Naive thymus-derived CD4-positive, alpha-beta T cell (primary cell): ENCODE results near the gene IFI27L1. TPM values are rescaled to one million over a fixed set of nuclear protein-coding genes. Genes with fewer than 3 reads are reported as not detected.
A peak's percentile ranks its signal among the peaks of the same experiment; 100 is the strongest.

Experiments
- ATAC-seq: fragments of 150-1000 bp; cut with Tn5 transposase; 2 replicates; pipeline ENCODE4 v1.10.0; 2021; ENCODE audit warnings: mild to moderate bottlenecking, moderate library complexity
- CTCF ChIA-PET: fragments of 350-600 bp; sonication (Branson Sonifier 250); formaldehyde crosslinking; loops from one replicate; lab custom pipeline; 2021; ENCODE audit warnings: antibody characterized with exemption; lab: Charles Lee
- POLR2A ChIA-PET: fragments of 350-600 bp; sonication (Branson Sonifier 250); formaldehyde crosslinking; loops from one replicate; lab custom pipeline; 2021; ENCODE audit warnings: antibody characterized with exemption, inconsistent platforms; lab: Charles Lee
- DNase-seq, 9 donors: peaks; one replicate each; pipeline versions ENCODE4 v3.0.0 to v3.0.0-alpha.2; 2020 to 2022; ENCODE audit warnings: mixed read lengths in 1 of 9
- H3K27ac ChIP-seq: one replicate; pipeline ENCODE4 v1.7.0; 2013; ENCODE audit warnings: mild to moderate bottlenecking, low read depth, low read length, moderate library complexity
- H3K27me3 ChIP-seq, 2 donors: one replicate each; pipeline ENCODE4 v1.7.0; 2013; ENCODE audit warnings: low read length in 2 of 2, mild to moderate bottlenecking in 2 of 2, moderate library complexity in 2 of 2; ENCODE audit not compliant: control insufficient read depth in 2 of 2, insufficient read depth in 2 of 2
- H3K36me3 ChIP-seq, 3 experiments: 1 replicate in 2 of 3; 2 replicates in 1 of 3; pipeline ENCODE4 v1.7.0; 2013; ENCODE audit warnings: low read length in 3 of 3, mild to moderate bottlenecking in 3 of 3, moderate library complexity in 1 of 3; ENCODE audit not compliant: insufficient read depth in 3 of 3, control insufficient read depth in 2 of 3
- H3K4me1 ChIP-seq, 2 donors: one replicate each; pipeline ENCODE4 v1.7.0; 2013; ENCODE audit warnings: low read length in 2 of 2, mild to moderate bottlenecking in 2 of 2, moderate library complexity in 1 of 2; ENCODE audit not compliant: control insufficient read depth in 2 of 2, insufficient read depth in 2 of 2
- H3K4me3 ChIP-seq: 2 replicates; pipeline ENCODE4 v1.7.0; 2013; ENCODE audit warnings: mild to moderate bottlenecking, low read length
- H3K9me3 ChIP-seq, 3 experiments: 1 replicate in 2 of 3; 2 replicates in 1 of 3; pipeline ENCODE4 v1.7.0; 2013; ENCODE audit warnings: low read length in 3 of 3; ENCODE audit not compliant: control insufficient read depth in 2 of 3
- H3K27ac Mint-ChIP-seq, 9 donors: one replicate each; pipeline ENCODE4 v1.8.0; 2020 to 2022; ENCODE audit warnings: mixed read lengths in 9 of 9, mild to moderate bottlenecking in 8 of 9, moderate library complexity in 5 of 9, inconsistent platforms in 2 of 9
- H3K27me3 Mint-ChIP-seq, 5 donors: one replicate each; pipeline ENCODE4 v1.8.0; 2021 to 2022; ENCODE audit warnings: mixed read lengths in 5 of 5, mild to moderate bottlenecking in 1 of 5
- H3K36me3 Mint-ChIP-seq, 5 donors: one replicate each; pipeline ENCODE4 v1.8.0; 2020 to 2022; ENCODE audit warnings: mixed read lengths in 5 of 5, mild to moderate bottlenecking in 3 of 5, inconsistent platforms in 1 of 5
- H3K4me1 Mint-ChIP-seq, 7 donors: one replicate each; pipeline ENCODE4 v1.8.0; 2020 to 2022; ENCODE audit warnings: mixed read lengths in 7 of 7, mild to moderate bottlenecking in 3 of 7, inconsistent platforms in 1 of 7
- H3K4me3 Mint-ChIP-seq, 10 donors: one replicate each; pipeline ENCODE4 v1.8.0; 2020 to 2022; ENCODE audit warnings: mild to moderate bottlenecking in 10 of 10, mixed read lengths in 10 of 10, moderate library complexity in 6 of 10, inconsistent platforms in 2 of 10
- H3K9me3 Mint-ChIP-seq, 11 donors: one replicate each; pipeline ENCODE4 v1.8.0; 2020 to 2022; ENCODE audit warnings: mixed read lengths in 11 of 11, mild to moderate bottlenecking in 4 of 11, inconsistent platforms in 1 of 11, moderate library complexity in 1 of 11
- intact Hi-C, 2 donors: fragments of 100-400 bp; cut with micrococcal nuclease; formaldehyde crosslinking; loops; one replicate each; pipeline ENCODE4 v1.15.1; 2023
- polyA plus RNA-seq, 2 donors: library from polyadenylated mRNA; unstranded; fragments of 300-500 nt; fragmentation: Illumina TruSeq; gene quantifications; one replicate each; pipeline ENCODE4 v1.2.3, GENCODE V29; 2021
- total RNA-seq, 6 experiments: library from RNA in 5 of 6; stranded (reverse) in 5 of 6; gene quantifications; 1 replicate in 5 of 6; 2 replicates in 1 of 6; pipeline ENCODE4 v1.2.3 and lab custom pipeline; 2021 to 2026

Gene IFI27L1
- total and polyA plus RNA-seq, 7 experiments from 2014 or later, result 6.3 to 31.8 (median 8.2) TPM

GRCh38 chr14:94135476-94135875 is 54.4 kb downstream of the IFI27L1 start:
- Histone ChIP-seq H3K4me3 (no peak overlapping the region), H3K9me3 (no peaks in the 10 kb centered on the region), H3K27ac (no peak overlapping the region), H3K36me3 (no peaks in the 10 kb centered on the region), H3K4me1 (peaks cover under 1% of the 10 kb centered on the region in 2 donors), H3K27me3 (no peaks in the 10 kb centered on the region)
- peaks cover 0 to 10% (median 0%) of the 10 kb centered on the region in 5 donors for H3K36me3 Mint-ChIP-seq
- CTCF ChIA-PET, result interaction anchor here (4.1 to 6.2 kb wide), 2 partner anchors 46 to 100 kb away, joined by 48 to 90 read pairs; no protein-coding TSS in a partner anchor
- no peak overlapping the region for H3K27ac Mint-ChIP-seq
- H3K9me3 Mint-ChIP-seq, result peaks cover 0 to 11% (median 5%) of the 10 kb centered on the region in 11 donors
- POLR2A ChIA-PET, result no interaction called here
- H3K4me3 Mint-ChIP-seq, result no peak overlapping the region
- no peak for ATAC-seq
- peaks cover 0 to 40% (median 4%) of the 10 kb centered on the region in 5 donors for H3K27me3 Mint-ChIP-seq
- no peak for DNase-seq
- intact Hi-C loops, result loop anchor here (5.0 to 10.0 kb wide), 2 partner anchors 83 to 959 kb away; no protein-coding TSS in a partner anchor
- H3K4me1 Mint-ChIP-seq, result peaks cover 0 to 12% (median under 1%) of the 10 kb centered on the region in 7 donors

GRCh38 chr14:94136575-94137331 is 55.6 kb downstream of the IFI27L1 start:
- peak; percentile 96 for ATAC-seq

DNA sequence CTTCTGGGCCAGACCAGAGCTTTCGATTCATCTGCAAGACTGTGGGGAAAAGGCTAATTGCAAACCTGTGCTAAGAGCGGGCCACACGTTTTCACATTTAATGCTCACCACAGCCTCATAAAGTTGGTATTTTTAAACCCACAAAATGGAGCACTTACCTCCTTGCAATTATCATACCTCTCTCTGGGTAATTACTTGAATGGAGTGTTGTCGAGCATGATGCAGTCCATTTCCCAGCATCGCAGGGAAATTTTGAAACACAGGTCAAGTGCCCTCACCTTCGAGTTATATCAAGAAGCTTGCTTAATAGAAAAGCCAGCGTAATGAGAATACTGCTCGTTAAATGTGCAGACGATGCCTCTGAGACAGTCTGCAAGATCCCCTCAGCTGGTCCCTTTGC is 57.1 kb downstream of the IFI27L1 start:
- Mint-ChIP-seq H3K36me3 (peaks cover 0 to 10% (median 0%) of the 10 kb centered on the region in 5 donors), H3K4me3 (no peak overlapping the region), H3K4me1 (peaks cover 0 to 6% (median 0%) of the 10 kb centered on the region in 7 donors), H3K9me3 (peaks cover 0 to 11% (median 5%) of the 10 kb centered on the region in 11 donors), H3K27me3 (peaks cover 0 to 27% (median 0%) of the 10 kb centered on the region in 5 donors), H3K27ac (no peak overlapping the region)
- H3K4me1 ChIP-seq, result no peaks in the 10 kb centered on the region
- no peak overlapping the region for H3K4me3 ChIP-seq
- H3K9me3 ChIP-seq, result no peaks in the 10 kb centered on the region
- CTCF ChIA-PET, result interaction anchor here (0.6 to 6.2 kb wide), 11 partner anchors 13 to 105 kb away, joined by 3 to 90 read pairs (median 5); partner anchors contain the start of genes DDX24 and IFI27L1
- no peaks in the 10 kb centered on the region for H3K27me3 ChIP-seq
- intact Hi-C loops, result loop anchor here (5.0 to 10.0 kb wide), 2 partner anchors 86 to 957 kb away; no protein-coding TSS in a partner anchor
- ATAC-seq (no peak), DNase-seq (no peak)
- no peaks in the 10 kb centered on the region for H3K36me3 ChIP-seq
- H3K27ac ChIP-seq, result no peak overlapping the region
- POLR2A ChIA-PET, result no interaction called here

More at GRCh38 chr14:94136575-94137331, 55.6 kb downstream of the IFI27L1 start:
- intact Hi-C loops, result loop anchor here (1.0 to 10.0 kb wide), 10 partner anchors 22 to 958 kb away; partner anchors contain the start of genes DDX24 (in 1 of the 2), IFI27L1 (in 1 of the 2) and PPP4R4 (in 1 of the 2)
- H3K27ac Mint-ChIP-seq, result no peak overlapping the region
- no peak overlapping the region for H3K27ac ChIP-seq
- H3K9me3 Mint-ChIP-seq, result peaks cover 0 to 11% (median 5%) of the 10 kb centered on the region in 11 donors
- ChIA-PET CTCF (interaction anchor here (0.7 to 6.2 kb wide), 25 partner anchors 9 to 197 kb away, joined by 3 to 90 read pairs (median 5); no protein-coding TSS in a partner anchor), POLR2A (interaction anchor here (0.7 to 1.6 kb wide), 9 partner anchors 22 to 157 kb away, joined by 3 to 13 read pairs (median 3); partner anchors contain the start of genes OTUB2 and PPP4R4)
- no peaks in the 10 kb centered on the region for H3K9me3 ChIP-seq
- no peak overlapping the region for H3K4me3 ChIP-seq
- DNase-seq, result peak; percentile 59 to 84 (median 73)
- peaks cover 0 to 10% (median 0%) of the 10 kb centered on the region in 5 donors for H3K36me3 Mint-ChIP-seq
- no peaks in the 10 kb centered on the region for H3K36me3 ChIP-seq
- no peak overlapping the region for H3K4me3 Mint-ChIP-seq
- no peaks in the 10 kb centered on the region for H3K27me3 ChIP-seq
- H3K27me3 Mint-ChIP-seq, result peaks cover 0 to 34% (median 4%) of the 10 kb centered on the region in 5 donors
- no peaks in the 10 kb centered on the region for H3K4me1 ChIP-seq
- peaks cover 0 to 12% (median 0%) of the 10 kb centered on the region in 7 donors for H3K4me1 Mint-ChIP-seq

GRCh38 chr14:94139006-94139405 is 57.9 kb downstream of the IFI27L1 start:
- Mint-ChIP-seq H3K27ac (no peak overlapping the region), H3K9me3 (peaks cover 0 to 11% (median 5%) of the 10 kb centered on the region in 11 donors), H3K27me3 (peaks cover 0 to 22% (median 0%) of the 10 kb centered on the region in 5 donors), H3K36me3 (peaks cover 0 to 10% (median 0%) of the 10 kb centered on the region in 5 donors), H3K4me3 (no peak overlapping the region), H3K4me1 (peaks cover 0 to 6% (median 0%) of the 10 kb centered on the region in 7 donors)
- Histone ChIP-seq H3K27me3 (no peaks in the 10 kb centered on the region), H3K4me3 (no peak overlapping the region), H3K36me3 (no peaks in the 10 kb centered on the region), H3K27ac (no peak overlapping the region), H3K4me1 (no peaks in the 10 kb centered on the region), H3K9me3 (no peaks in the 10 kb centered on the region)
- intact Hi-C loops, result loop anchor here (5.0 to 10.0 kb wide), 2 partner anchors 87 to 956 kb away; no protein-coding TSS in a partner anchor
- ChIA-PET CTCF (interaction anchor here (0.6 to 6.2 kb wide), 5 partner anchors 12 to 102 kb away, joined by 3 to 90 read pairs (median 3); no protein-coding TSS in a partner anchor), POLR2A (no interaction called here)
- DNase-seq, result no peak
- no peak for ATAC-seq

GRCh38 chr14:94139421-94139820 is 58.3 kb downstream of the IFI27L1 start:
- Mint-ChIP-seq H3K27me3 (peaks cover 0 to 20% (median 0%) of the 10 kb centered on the region in 5 donors), H3K27ac (no peak overlapping the region), H3K4me3 (no peak overlapping the region), H3K9me3 (peaks cover 0 to 11% (median 5%) of the 10 kb centered on the region in 11 donors), H3K4me1 (peaks cover 0 to 7% (median 0%) of the 10 kb centered on the region in 7 donors), H3K36me3 (peaks cover 0 to 10% (median 0%) of the 10 kb centered on the region in 5 donors)
- DNase-seq (no peak), ATAC-seq (no peak)
- Histone ChIP-seq H3K4me1 (no peaks in the 10 kb centered on the region), H3K27me3 (no peaks in the 10 kb centered on the region), H3K27ac (no peak overlapping the region), H3K4me3 (no peak overlapping the region), H3K36me3 (no peaks in the 10 kb centered on the region), H3K9me3 (no peaks in the 10 kb centered on the region)
- ChIA-PET POLR2A (no interaction called here), CTCF (interaction anchor here (0.6 to 6.2 kb wide), 3 partner anchors 42 to 103 kb away, joined by 3 to 90 read pairs (median 3); no protein-coding TSS in a partner anchor)
- intact Hi-C loops, result loop anchor here (5.0 to 10.0 kb wide), 2 partner anchors 87 to 955 kb away; no protein-coding TSS in a partner anchor

DNA sequence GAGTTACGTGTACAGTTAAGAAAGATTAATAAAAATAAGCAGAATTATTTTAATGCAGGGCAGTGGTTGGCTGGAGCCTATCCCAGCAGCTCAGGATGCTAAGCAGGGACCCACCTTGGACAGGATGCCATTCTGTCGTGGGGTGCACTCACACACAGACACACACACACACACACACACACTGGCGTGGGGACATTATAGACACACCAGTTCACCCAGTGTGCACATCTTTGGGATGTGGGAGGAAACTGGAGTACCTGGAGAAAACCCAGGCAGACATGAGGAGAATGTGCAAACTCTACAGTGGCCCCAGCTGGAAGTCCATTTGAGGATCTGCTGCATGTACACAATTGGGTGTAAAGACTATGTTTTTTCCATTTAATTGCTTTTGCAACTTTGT is 61.1 kb downstream of the IFI27L1 start:
- no peak for ATAC-seq
- Histone ChIP-seq H3K36me3 (no peaks in the 10 kb centered on the region), H3K27ac (no peak overlapping the region), H3K4me1 (peaks cover 0 to 6% of the 10 kb centered on the region in 2 donors), H3K27me3 (no peaks in the 10 kb centered on the region), H3K9me3 (no peaks in the 10 kb centered on the region), H3K4me3 (no peak overlapping the region)
- H3K4me3 Mint-ChIP-seq, result no peak overlapping the region
- CTCF ChIA-PET, result interaction anchor here (0.6 to 2.9 kb wide), 7 partner anchors 10 to 171 kb away, joined by 3 to 12 read pairs (median 3); partner anchors contain the start of gene PPP4R4
- no peaks in the 10 kb centered on the region for H3K36me3 Mint-ChIP-seq
- H3K4me1 Mint-ChIP-seq, result peaks cover 3 to 16% (median 12%) of the 10 kb centered on the region in 7 donors
- peaks cover 0 to 5% (median 0%) of the 10 kb centered on the region in 5 donors for H3K27me3 Mint-ChIP-seq
- DNase-seq, result no peak
- intact Hi-C loops, result no loop called here
- peaks cover 0 to 2% (median 0%) of the 10 kb centered on the region in 11 donors for H3K9me3 Mint-ChIP-seq
- H3K27ac Mint-ChIP-seq, result no peak overlapping the region
- POLR2A ChIA-PET, result interaction anchor here (1.5 kb wide), 1 partner anchor 34 kb away, joined by 5 read pairs; no protein-coding TSS in a partner anchor
